HG02678 (cell line): ENCODE data around the gene C1QTNF1.
"Not testable (repeated sequence)": the region's sequence is repeated elsewhere in the genome, so short reads cannot be mapped to it uniquely, and the experiment has no call there.

ENCODE experiments used
- ATAC-seq: cut with Tn5 transposase; IDR thresholded peaks from one replicate; pipeline ENCODE4 v1.9.1; 2021; ENCODE audit warnings: mild to moderate bottlenecking, moderate library complexity; ENCODE audit not compliant: unreplicated experiment

C1QTNF1 gene

GRCh38 chr17:79022507-79022991 is 1.4 kb upstream of the C1QTNF1 start:
- no peak for ATAC-seq

- ATAC-seq, result no peak
Measured at GRCh38 chr17:79023180-79023705, 726 bp upstream of the C1QTNF1 start.

- no peak for ATAC-seq
Measured at GRCh38 chr17:79024901-79025737, 1.1 kb downstream of the C1QTNF1 start.

GRCh38 chr17:79026376-79027273 is 2.7 kb downstream of the C1QTNF1 start:
- no peak for ATAC-seq

- ATAC-seq, result no peak
Measured at GRCh38 chr17:79027274-79027924, 3.4 kb downstream of the C1QTNF1 start.

GRCh38 chr17:79027925-79028491 is 4.0 kb downstream of the C1QTNF1 start:
- no peak for ATAC-seq

DNA sequence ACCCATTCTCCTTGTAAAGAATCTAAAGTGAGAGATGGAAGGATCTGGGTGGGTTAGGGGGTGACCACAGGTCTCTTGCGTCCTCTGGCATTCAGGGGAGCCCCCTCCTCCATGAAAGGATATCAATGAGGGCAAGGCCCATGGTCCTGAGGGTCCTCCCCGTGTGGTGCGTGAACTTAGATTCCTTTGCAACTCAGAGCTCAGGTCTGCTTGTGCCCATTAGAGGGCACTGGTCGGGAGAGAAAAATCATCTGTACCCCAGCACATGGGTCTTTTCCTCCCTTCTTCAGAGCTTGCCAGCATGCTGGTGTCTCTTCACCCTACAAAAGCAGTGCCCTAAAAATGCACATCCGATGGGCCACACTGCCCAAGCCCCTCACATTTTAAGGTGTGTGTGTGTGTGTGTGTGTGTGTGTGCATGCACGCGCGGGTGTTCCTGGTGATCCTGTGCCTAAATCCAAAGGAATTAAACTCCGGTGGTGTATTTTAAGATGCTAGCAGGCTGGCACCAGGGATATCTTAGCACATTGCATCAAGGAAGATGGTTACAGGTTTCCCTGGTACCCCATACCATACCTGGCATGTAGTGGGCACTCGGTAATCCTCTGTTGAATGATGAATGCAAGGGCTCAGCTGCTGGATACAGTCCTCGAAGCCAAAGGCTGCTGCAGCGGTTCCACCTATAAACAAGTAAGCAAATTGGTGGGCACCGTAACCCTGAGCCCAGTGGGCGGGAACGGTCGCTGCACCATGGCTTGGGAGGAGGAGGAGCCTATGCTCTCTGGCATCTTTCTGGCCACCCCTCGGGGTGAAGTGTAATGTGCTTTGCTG is 4.7 kb downstream of the C1QTNF1 start:
- ATAC-seq, result no peak

DNA sequence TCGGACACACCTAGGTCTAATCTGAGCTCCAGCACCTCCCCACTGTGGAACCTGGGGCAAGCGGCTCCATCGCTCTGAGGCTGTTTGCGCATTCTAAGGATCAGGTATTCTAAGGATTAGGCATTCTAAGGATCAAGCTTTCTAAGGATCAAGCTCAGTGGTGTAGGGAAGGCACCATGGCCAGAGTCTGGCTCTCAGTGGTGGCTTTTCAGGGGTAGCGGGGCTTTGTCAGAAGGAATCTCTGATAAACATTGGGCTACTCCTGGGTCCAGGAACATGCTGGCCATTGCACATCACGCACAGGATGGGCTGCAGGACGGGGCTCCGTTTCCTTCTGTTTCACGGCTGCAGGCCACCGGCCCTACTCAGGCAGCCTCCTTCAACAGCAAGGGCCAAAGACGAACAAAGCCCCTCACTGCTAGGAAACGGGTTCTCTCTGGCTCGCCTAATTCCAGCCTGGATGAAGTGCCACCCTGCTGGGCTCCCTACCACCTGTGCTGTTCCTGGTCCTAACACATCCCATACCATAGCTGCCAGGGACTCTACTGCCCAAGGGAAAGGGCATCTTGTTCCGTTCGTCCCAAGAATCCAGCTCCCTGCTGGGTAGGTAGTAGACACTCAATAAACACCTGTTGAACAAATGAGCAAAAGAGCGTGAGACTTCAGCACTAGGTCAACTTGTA is 5.5 kb downstream of the C1QTNF1 start:
- no peak for ATAC-seq

DNA sequence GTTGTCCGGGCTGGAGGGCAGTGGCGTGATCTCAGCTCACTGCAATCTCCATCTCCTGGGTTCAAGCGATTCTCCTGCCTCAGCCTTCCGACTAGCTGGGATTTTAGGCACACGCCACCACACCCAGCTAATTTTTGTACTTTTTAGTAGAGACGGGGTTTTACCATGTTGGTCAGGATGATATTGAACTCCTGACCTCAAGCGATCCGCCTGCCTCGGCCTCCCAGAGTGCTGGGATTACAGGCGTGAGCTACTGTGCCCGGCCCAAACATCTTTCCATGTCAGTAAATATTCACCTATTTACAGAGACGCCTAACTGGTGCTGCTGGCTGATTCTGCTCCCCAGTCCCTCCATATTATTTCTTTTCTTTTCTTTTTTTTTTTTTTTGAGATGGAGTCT is 6.7 kb downstream of the C1QTNF1 start:
- not testable (repeated sequence) for ATAC-seq

GRCh38 chr17:79031996-79032875 is 8.3 kb downstream of the C1QTNF1 start:
- ATAC-seq, result no peak

DNA sequence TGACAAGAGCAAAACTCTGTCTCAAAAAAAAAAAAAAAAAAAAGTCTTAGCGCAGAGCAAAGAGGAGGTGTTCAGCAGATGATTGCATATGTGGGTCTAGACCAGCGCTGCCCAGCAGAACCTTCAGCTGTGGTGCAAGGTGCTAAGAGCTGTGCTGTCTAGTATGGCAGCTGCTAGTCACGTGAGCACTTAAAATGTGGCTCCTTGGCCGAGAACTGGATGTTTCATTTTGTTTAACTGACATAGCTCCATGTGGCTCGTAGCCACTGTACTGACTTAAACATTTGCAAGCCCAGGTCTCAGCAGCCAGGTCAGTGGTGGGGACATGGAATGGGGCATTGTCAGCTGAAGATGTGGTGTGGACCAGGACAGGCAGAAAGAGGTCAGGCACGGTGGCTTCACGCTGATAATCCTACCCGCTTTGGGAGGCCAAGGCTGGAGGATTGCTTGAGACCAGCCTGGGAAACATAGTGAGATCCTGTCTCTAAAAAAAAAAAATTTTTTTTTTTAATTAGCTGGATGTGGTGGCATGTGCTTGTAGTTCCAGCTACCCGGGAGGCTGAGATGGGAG is 9.2 kb downstream of the C1QTNF1 start:
- no peak for ATAC-seq

GRCh38 chr17:79033741-79034501 is 10.0 kb downstream of the C1QTNF1 start:
- no peak for ATAC-seq

GRCh38 chr17:79034931-79035485 is 11.0 kb downstream of the C1QTNF1 start:
- no peak for ATAC-seq

DNA sequence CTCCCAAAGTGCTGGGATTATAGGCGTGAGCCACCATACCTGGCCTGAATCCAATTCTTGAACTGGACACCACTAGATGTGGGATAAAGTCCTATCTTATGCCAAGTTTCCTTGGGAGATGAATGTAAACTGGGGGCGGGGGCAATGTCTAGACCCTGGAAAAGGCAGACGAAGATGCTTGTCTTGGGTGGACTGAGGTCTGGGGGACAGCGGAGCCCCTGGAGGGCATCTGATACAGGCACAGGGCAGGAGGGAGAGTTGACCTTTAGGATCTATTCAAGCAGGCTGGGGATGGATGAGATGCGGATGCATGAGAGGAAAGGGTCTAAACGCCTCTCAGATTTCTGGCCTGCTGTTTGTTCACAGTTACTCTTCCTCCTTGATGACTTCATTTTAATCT is 11.7 kb downstream of the C1QTNF1 start:
- ATAC-seq, result no peak

GRCh38 chr17:79036181-79036580 is 12.2 kb downstream of the C1QTNF1 start:
- ATAC-seq, result no peak

- ATAC-seq, result no peak
Measured at GRCh38 chr17:79036596-79036995, 12.6 kb downstream of the C1QTNF1 start.
